Measurements from ENCODE around the gene KAZN.

The KAZN gene

GRCh38 chr1:15023976-15024375, 425.5 kb downstream of the KAZN start:
- TF ChIP-seq CTCF (conservative IDR thresholded peaks at IDR 0.05; ENCODE audit: low read depth, low read length) = no peak
- no peak for DNase-seq (ENCODE audit: low read depth)

GRCh38 chr1:15026117-15026489, 427.6 kb downstream of the KAZN start:
- no peak overlapping the region for H3K4me3 ChIP-seq (ENCODE audit: low read depth, low read length)
- TF ChIP-seq CTCF (conservative IDR thresholded peaks at IDR 0.05; ENCODE audit: low read depth, low read length) = no peak
- no peak for DNase-seq (ENCODE audit: low read depth)

More at GRCh38 chr1:15023976-15024375, 425.5 kb downstream of the KAZN start:
- H3K4me3 ChIP-seq (ENCODE audit: low read depth, low read length) = no peak overlapping the region

- no peak overlapping the region for H3K4me3 ChIP-seq (ENCODE audit: low read depth, low read length)
- DNase-seq (ENCODE audit: low read depth) = peak; percentile 62
- TF ChIP-seq CTCF (conservative IDR thresholded peaks at IDR 0.05; ENCODE audit: low read depth, low read length) = peak; percentile 94
These were observed 429.1 kb downstream of the KAZN start for GRCh38 chr1:15027515-15027986.

GRCh38 chr1:15028102-15028501, 429.6 kb downstream of the KAZN start:
- no peak for TF ChIP-seq CTCF (conservative IDR thresholded peaks at IDR 0.05; ENCODE audit: low read depth, low read length)
- no peak overlapping the region for H3K4me3 ChIP-seq (ENCODE audit: low read depth, low read length)
- peak; percentile 58 for DNase-seq (ENCODE audit: low read depth)

GRCh38 chr1:15028616-15029015, 430.1 kb downstream of the KAZN start:
- no peak for TF ChIP-seq CTCF (conservative IDR thresholded peaks at IDR 0.05; ENCODE audit: low read depth, low read length)
- DNase-seq (ENCODE audit: low read depth) = no peak

GRCh38 chr1:15029036-15029435, 430.6 kb downstream of the KAZN start:
- no peak for DNase-seq (ENCODE audit: low read depth)
- no peak for TF ChIP-seq CTCF (conservative IDR thresholded peaks at IDR 0.05; ENCODE audit: low read depth, low read length)

More at GRCh38 chr1:15028616-15029015, 430.1 kb downstream of the KAZN start:
- no peak overlapping the region for H3K4me3 ChIP-seq (ENCODE audit: low read depth, low read length)

GRCh38 chr1:15029786-15030185, 431.3 kb downstream of the KAZN start:
- TF ChIP-seq CTCF (conservative IDR thresholded peaks at IDR 0.05; ENCODE audit: low read depth, low read length) = no peak
- no peak overlapping the region for H3K4me3 ChIP-seq (ENCODE audit: low read depth, low read length)
- no peak for DNase-seq (ENCODE audit: low read depth)

More at GRCh38 chr1:15029036-15029435, 430.6 kb downstream of the KAZN start:
- no peak overlapping the region for H3K4me3 ChIP-seq (ENCODE audit: low read depth, low read length)

Data from choroid plexus epithelial cell (primary cell).